Lower leg skin (tissue), 4 donors: ENCODE data around the gene CEP55. TPM values are rescaled to one million over a fixed set of nuclear protein-coding genes. Genes with fewer than 3 reads are reported as not detected.
"Not testable (repeated sequence)": the region's sequence is repeated elsewhere in the genome, so short reads cannot be mapped to it uniquely, and the experiment has no call there.

Experiments
- DNase-seq, 2 donors: peaks; one replicate each; pipeline ENCODE4 v3.0.0-alpha.2; 2019; ENCODE audit warnings: low spot score in 2 of 2
- H3K4me3 ChIP-seq: fragments of 200-600 bp; sonication (generic); 2 replicates; pipeline ENCODE4 v1.5.1; 2017; ENCODE audit warnings: mild to moderate bottlenecking, low read depth; ENCODE audit not compliant: poor library complexity, severe bottlenecking
- POLR2A ChIP-seq, 2 donors: fragments of 450-650 bp; IDR thresholded peaks; one replicate each; pipeline ENCODE4 v1.6.1; 2016 to 2017; ENCODE audit warnings: antibody characterized with exemption in 2 of 2, mild to moderate bottlenecking in 1 of 2, moderate library complexity in 1 of 2
- WGBS, 2 donors: methylation state at CpG; one replicate each; pipeline ENCODE4 v1.1.5; 2018; 5-methylcytosine and 5-hydroxymethylcytosine counted together
- intact Hi-C: fragments of 100-400 bp; cut with DNase I; formaldehyde crosslinking; loops from one replicate; pipeline ENCODE4 v1.15.0; 2023; ENCODE audit warnings: low total_unique reads
- total RNA-seq, 4 donors: library from RNA; depleted of rRNA; stranded (reverse); fragments of >200 nt; gene quantifications; one replicate each; pipeline ENCODE4 v1.1.0, GENCODE V29; 2016
- TF ChIP-seq, protein P1 (sequence below), 3 donors: fragments of 450-650 bp; IDR thresholded peaks; one replicate each; pipeline ENCODE4 v1.5.1; 2016; ENCODE audit warnings: antibody characterized with exemption in 3 of 3, mild to moderate bottlenecking in 3 of 3, moderate library complexity in 2 of 3

CEP55 gene
- total RNA-seq, 4 donors from 2014 or later: 0.29 to 3.3 (median 1.7) TPM

GRCh38 chr10:93464776-93465388, 31.5 kb upstream of the CEP55 start:
- TF ChIP-seq, protein P1, sequence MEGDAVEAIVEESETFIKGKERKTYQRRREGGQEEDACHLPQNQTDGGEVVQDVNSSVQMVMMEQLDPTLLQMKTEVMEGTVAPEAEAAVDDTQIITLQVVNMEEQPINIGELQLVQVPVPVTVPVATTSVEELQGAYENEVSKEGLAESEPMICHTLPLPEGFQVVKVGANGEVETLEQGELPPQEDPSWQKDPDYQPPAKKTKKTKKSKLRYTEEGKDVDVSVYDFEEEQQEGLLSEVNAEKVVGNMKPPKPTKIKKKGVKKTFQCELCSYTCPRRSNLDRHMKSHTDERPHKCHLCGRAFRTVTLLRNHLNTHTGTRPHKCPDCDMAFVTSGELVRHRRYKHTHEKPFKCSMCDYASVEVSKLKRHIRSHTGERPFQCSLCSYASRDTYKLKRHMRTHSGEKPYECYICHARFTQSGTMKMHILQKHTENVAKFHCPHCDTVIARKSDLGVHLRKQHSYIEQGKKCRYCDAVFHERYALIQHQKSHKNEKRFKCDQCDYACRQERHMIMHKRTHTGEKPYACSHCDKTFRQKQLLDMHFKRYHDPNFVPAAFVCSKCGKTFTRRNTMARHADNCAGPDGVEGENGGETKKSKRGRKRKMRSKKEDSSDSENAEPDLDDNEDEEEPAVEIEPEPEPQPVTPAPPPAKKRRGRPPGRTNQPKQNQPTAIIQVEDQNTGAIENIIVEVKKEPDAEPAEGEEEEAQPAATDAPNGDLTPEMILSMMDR (IDR thresholded peaks at IDR 0.05): no peak
- TF ChIP-seq POLR2A (IDR thresholded peaks at IDR 0.05): no peak
- WGBS, 2 donors: 67 to 73% methylated on average over 5 of the region's 5 CpGs
- intact Hi-C loops: no loop called here

DNA sequence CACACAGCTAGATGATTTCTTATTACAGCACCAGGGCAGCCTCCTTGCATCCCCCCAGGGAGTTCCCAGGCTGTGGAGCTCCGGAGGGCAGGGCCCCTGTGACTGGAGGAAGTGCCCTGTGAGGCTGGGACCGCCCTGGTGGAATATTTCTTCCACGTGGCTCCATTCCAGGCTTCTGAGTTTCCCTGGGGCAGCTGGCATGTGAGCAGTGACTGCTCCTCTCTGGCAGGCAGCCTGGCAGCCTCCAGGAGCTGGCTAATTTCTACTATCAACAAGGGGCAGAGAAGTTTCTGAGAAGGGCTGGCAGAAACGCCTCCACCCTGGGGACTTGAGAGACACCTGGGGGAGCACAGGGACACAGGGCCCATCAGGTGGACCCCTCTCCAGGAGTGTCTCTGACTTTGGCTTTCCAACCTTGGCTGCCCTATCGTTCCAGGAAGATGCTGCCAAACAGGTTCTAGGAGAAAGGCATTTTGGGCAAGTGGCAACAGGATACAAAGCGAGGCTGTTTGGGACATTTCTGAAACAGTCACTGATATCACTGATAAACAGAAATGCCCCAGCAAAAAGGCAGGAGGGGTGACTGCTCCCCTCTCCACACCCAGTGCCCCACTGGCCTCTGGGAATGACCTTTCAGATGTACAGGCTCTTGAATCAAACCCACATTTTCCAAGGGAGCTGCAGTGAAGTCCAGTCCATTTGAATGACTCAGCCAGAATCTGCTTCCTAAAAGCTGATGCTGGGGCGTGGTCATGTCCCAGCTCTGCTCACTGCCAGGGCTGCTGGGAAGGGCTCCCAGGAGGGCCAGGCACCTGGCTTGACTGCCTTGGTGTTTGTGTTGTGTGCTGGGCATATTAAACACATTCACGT, 30.4 kb upstream of the CEP55 start:
- TF ChIP-seq POLR2A (IDR thresholded peaks at IDR 0.05): no peak
- TF ChIP-seq, protein P1 (IDR thresholded peaks at IDR 0.05): no peak
- no peak overlapping the region for H3K4me3 ChIP-seq
- 9 to 10% methylated on average over 8 of the region's 8 CpGs for WGBS, 2 donors
- intact Hi-C loops: no loop called here
- peak; percentile 93 to 97 for DNase-seq

More at GRCh38 chr10:93464776-93465388, 31.5 kb upstream of the CEP55 start:
- DNase-seq: no peak
- H3K4me3 ChIP-seq: no peak overlapping the region

GRCh38 chr10:93467635-93468034, 28.8 kb upstream of the CEP55 start:
- WGBS, 2 donors: 76 to 84% methylated on average over 4 of the region's 4 CpGs
- intact Hi-C loops, H3K4me3 ChIP-seq, DNase-seq: not testable (repeated sequence)

GRCh38 chr10:93468461-93469213, 27.8 kb upstream of the CEP55 start:
- intact Hi-C loops: no loop called here
- no peak overlapping the region for H3K4me3 ChIP-seq
- WGBS, 2 donors: 45 to 52% methylated on average over 10 of the region's 10 CpGs
- peak in 1 of 2 donors; percentile 82 for DNase-seq
- TF ChIP-seq, protein P1 (IDR thresholded peaks at IDR 0.05): no peak
- no peak for TF ChIP-seq POLR2A (IDR thresholded peaks at IDR 0.05)

- TF ChIP-seq, protein P1 (IDR thresholded peaks at IDR 0.05): no peak
- TF ChIP-seq POLR2A (IDR thresholded peaks at IDR 0.05): no peak
- intact Hi-C loops: no loop called here
- DNase-seq: peak in 1 of 2 donors; percentile 85
- WGBS, 2 donors: 69 to 96% methylated on average over 3 of the region's 3 CpGs
- H3K4me3 ChIP-seq: no peak overlapping the region
These were observed 27.0 kb upstream of the CEP55 start for GRCh38 chr10:93469454-93469853.
